ENCODE results near the gene GLB1L3. TPM values are rescaled to one million over a fixed set of nuclear protein-coding genes. Genes with fewer than 3 reads are reported as not detected.

The GLB1L3 gene
- total and polyA plus RNA-seq, 2 of the 4 experiments (the other 2 are of a cell fraction), result not detected

GRCh38 chr11:134350381-134350780, 74.2 kb downstream of the GLB1L3 start:
- ChIA-PET CTCF (no interaction called here), POLR2A (ENCODE audit: unreplicated experiment) (no interaction called here)
- H2BK20ac ChIP-seq (ENCODE audit: low read depth, low read length), result no peak overlapping the region
- TF ChIP-seq POLR2A (IDR thresholded peaks at IDR 0.05; ENCODE audit: low read depth, low read length) (no peak), BHLHE40 (IDR thresholded peaks at IDR 0.05; ENCODE audit: low read depth, low read length) (no peak), RAD21 (IDR thresholded peaks at IDR 0.05; ENCODE audit: low read length) (no peak), SMC3 (IDR thresholded peaks at IDR 0.05; ENCODE audit: low read depth, low read length) (no peak)
- H3K27ac ChIP-seq (ENCODE audit: insufficient read depth, low read length), result no peak overlapping the region
- ATAC-seq (ENCODE audit: low read depth) (no peak), DNase-seq (no peak)
- no peak overlapping the region for H3K4ac ChIP-seq (ENCODE audit: low read depth, low read length)
- no CpG with 5 or more reads among the region's 9 CpGs for WGBS, 2 experiments (ENCODE audit: extremely low coverage in 2 of 2, insufficient read length in 1 of 2)
- H2AFZ ChIP-seq (replicated peaks; ENCODE audit: low read length, poor library complexity), result no peak overlapping the region
- H3K9me1 ChIP-seq (ENCODE audit: insufficient read depth, low read length), result no peaks in the 10 kb centered on the region
- no peak overlapping the region for H3K9ac ChIP-seq (ENCODE audit: low read depth, low read length)
- H3K18ac ChIP-seq (ENCODE audit: low read depth, low read length), result no peak overlapping the region
- no peaks in the 10 kb centered on the region for H3K27me3 ChIP-seq (ENCODE audit: control insufficient read depth, insufficient read depth, low read length)
- dilution Hi-C loops (cut with HindIII; ENCODE audit: low sequenced_read_pairs, unreplicated experiment), result no loop called here
- H3K4me2 ChIP-seq (ENCODE audit: low read depth, low read length), result no peak overlapping the region
- no peaks in the 10 kb centered on the region for H3K36me3 ChIP-seq (ENCODE audit: control insufficient read depth, insufficient read depth, low read length)
- no peaks in the 10 kb centered on the region for H3K79me1 ChIP-seq (ENCODE audit: low read depth in 1 of 2, low read length in 2 of 2)
- H2AK5ac ChIP-seq (ENCODE audit: low read depth, low read length), result no peak overlapping the region
- no peak overlapping the region for H2AK9ac ChIP-seq (replicated peaks; ENCODE audit: low read depth, low read length, poor library complexity)
- H3K14ac ChIP-seq (replicated peaks; ENCODE audit: low read depth, low read length), result no peak overlapping the region
- no peak overlapping the region for H2BK15ac ChIP-seq (ENCODE audit: low read depth, low read length)
- no peak overlapping the region for H3K4me3 ChIP-seq (ENCODE audit: insufficient read depth, low read depth, low read length)
- no peaks in the 10 kb centered on the region for H4K20me1 ChIP-seq (ENCODE audit: insufficient read depth, low read length)
- no peak overlapping the region for H3K56ac ChIP-seq (ENCODE audit: extremely low read depth, insufficient read depth, low read length)
- H2BK5ac ChIP-seq (ENCODE audit: low read depth, low read length, poor library complexity, severe bottlenecking), result no peak overlapping the region
- no peak overlapping the region for H4K5ac ChIP-seq (ENCODE audit: low read depth, low read length)
- no peak overlapping the region for H3K23ac ChIP-seq (ENCODE audit: low read depth, low read length)
- H4K8ac ChIP-seq (ENCODE audit: low read depth in 2 of 2, low read length in 2 of 2), result no peak overlapping the region
- intact Hi-C loops (cut with micrococcal nuclease), result no loop called here
- H2BK120ac ChIP-seq (ENCODE audit: low read depth, low read length), result no peak overlapping the region
- BruUV-seq (replicated peaks), result no TSS peak
- H4K91ac ChIP-seq (ENCODE audit: insufficient read depth, low read depth, low read length), result no peak overlapping the region
- in situ Hi-C loops (cut with MboI; ENCODE audit: low sequenced_read_pairs), result no loop called here
- H3K4me1 ChIP-seq (ENCODE audit: control insufficient read depth, insufficient read depth, low read length), result no peaks in the 10 kb centered on the region
- H3K9me3 ChIP-seq (ENCODE audit: control insufficient read depth, insufficient read depth, low read length), result peaks cover 8% of the 10 kb centered on the region; the same call in 1 of the 2 replicates

All from IMR-90 (cell line).